Activated naive CD4-positive, alpha-beta T cell treated with anti-CD3 and anti-CD28 coated beads, Interleukin-2, amount 50 U/mL, for 72 hours (primary cell): Measurements from ENCODE around the gene SARNP. TPM values are rescaled to one million over a fixed set of nuclear protein-coding genes. Genes with fewer than 3 reads are reported as not detected.

Experiments
- ATAC-seq, 2 donors: fragments of 150-1000 bp; cut with Tn5 transposase; 2 replicates each; pipeline ENCODE4 v1.10.0; 2021; ENCODE audit warnings: mild to moderate bottlenecking in 2 of 2, moderate library complexity in 2 of 2
- DNase-seq, 2 donors: peaks; one replicate each; pipeline ENCODE4 v3.0.0; 2021 to 2022; ENCODE audit warnings: low spot score in 2 of 2
- H3K27ac Mint-ChIP-seq, 2 donors: one replicate each; pipeline ENCODE4 v1.8.0; 2022; ENCODE audit warnings: mild to moderate bottlenecking in 2 of 2, mixed read lengths in 2 of 2
- H3K36me3 Mint-ChIP-seq, 2 donors: one replicate each; pipeline ENCODE4 v1.8.0; 2022; ENCODE audit warnings: mixed read lengths in 2 of 2
- H3K9me3 Mint-ChIP-seq, 2 donors: one replicate each; pipeline ENCODE4 v1.8.0; 2022; ENCODE audit warnings: mixed read lengths in 2 of 2
- total RNA-seq, 2 donors: library from RNA; stranded (reverse); gene quantifications; one replicate each; pipeline ENCODE4 v1.2.3, GENCODE V29; 2022

The SARNP gene
- total RNA-seq, 2 donors from 2014 or later: 95.0 to 101 TPM

DNA sequence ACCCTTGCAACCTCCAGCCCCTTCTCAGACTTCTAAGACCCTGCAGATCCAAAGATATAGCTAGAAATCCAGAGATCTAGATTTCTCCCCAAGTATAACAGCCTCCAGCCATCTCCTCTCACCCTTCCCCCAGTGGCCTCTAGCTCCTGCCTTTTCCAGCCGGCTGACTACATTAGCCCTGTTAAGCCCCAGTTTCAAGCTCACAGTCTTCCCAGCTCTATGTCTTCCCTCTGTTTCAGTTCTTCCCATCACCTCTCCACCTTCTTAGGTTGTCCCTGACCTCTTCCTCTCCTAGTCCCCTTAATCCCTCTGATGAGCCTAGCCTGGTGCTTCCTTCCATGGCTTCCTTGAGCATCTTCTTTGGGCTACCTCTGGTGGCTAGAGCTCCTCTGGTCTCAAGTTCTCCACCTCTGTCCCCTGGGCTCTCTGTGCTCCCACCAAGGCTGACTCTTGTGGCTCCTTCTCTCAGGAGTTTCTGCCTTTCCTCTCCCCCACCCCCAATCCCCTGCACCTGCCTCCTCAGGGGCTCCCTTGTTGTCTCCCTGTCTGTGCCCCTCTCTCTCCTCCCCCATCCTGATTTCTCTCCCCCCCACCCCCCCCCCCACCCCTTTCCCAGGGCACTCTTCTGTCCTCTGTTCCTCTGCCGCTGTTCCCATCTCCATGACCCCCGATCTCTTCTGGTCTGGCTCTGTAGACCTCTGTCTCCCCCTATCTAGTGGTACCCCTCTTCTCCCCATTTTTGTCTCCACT is 75.4 kb downstream of the SARNP start:
- Mint-ChIP-seq H3K9me3 (no peaks in the 10 kb centered on the region), H3K36me3 (no peaks in the 10 kb centered on the region), H3K27ac (peak overlapping the region; percentile 18 to 51)
- DNase-seq (no peak), ATAC-seq (no peak)

DNA sequence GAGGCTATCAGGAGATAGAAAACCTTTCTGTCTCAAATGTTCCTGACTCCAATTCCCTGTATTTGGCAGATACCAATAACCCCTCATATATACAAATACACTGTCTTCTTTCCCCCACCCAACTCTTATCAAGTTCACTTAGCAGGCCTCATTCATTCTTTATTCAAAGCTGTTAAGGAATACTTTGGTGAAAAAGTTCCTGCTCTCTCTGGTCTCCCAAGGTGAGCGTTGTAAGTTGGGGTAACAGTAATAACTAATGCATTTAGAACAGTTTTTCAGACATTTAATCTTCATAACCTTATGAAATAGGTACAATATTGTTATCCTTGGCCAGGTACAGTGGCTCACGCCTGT is 78.5 kb downstream of the SARNP start:
- Mint-ChIP-seq H3K9me3 (no peaks in the 10 kb centered on the region), H3K36me3 (no peaks in the 10 kb centered on the region), H3K27ac (no peak overlapping the region)
- DNase-seq (no peak), ATAC-seq (no peak)

GRCh38 chr12:55738123-55739024 is 79.2 kb downstream of the SARNP start:
- Mint-ChIP-seq H3K27ac (peak overlapping the region; percentile 79 to 86), H3K36me3 (no peaks in the 10 kb centered on the region), H3K9me3 (no peaks in the 10 kb centered on the region)
- peak; percentile 51 to 83 for ATAC-seq
- peak in 1 of 2 donors; percentile 93 for DNase-seq

DNA sequence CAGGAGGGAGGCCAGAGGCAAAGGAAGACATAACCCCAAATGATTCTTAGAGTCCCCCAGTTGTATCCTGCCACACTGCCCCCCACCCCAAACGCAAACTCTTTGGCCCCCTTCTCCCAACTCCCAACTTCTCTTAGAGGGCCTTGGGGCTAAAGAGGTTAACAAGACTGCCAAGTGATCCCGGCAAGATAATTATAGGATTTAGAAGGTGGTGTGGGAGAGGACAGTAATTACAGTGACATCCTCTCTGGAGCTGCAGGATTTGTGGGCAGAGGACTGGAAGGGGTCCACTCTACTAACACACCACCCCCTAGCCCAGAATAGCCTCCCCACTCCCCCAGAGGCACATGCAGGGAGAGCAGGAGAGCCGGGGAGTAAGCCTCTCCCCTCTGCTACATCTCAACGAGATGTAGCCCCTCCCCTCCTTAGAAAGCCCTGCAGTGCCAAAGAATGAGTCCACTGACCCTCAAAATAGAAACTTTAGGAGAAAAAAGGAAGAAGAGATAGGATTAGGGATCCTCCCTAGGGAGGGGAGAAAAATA is 79.9 kb downstream of the SARNP start:
- H3K27ac Mint-ChIP-seq: peak overlapping the region; percentile 79 to 86
- no peaks in the 10 kb centered on the region for H3K36me3 Mint-ChIP-seq
- no peak for DNase-seq
- peak in 1 of 2 donors; percentile 19 for ATAC-seq
- no peaks in the 10 kb centered on the region for H3K9me3 Mint-ChIP-seq

GRCh38 chr12:55736780-55737580 is 80.5 kb downstream of the SARNP start:
- ATAC-seq: peak; percentile 55 to 70
- peak overlapping the region in 1 of 2 donors; percentile 10 for H3K27ac Mint-ChIP-seq

DNA sequence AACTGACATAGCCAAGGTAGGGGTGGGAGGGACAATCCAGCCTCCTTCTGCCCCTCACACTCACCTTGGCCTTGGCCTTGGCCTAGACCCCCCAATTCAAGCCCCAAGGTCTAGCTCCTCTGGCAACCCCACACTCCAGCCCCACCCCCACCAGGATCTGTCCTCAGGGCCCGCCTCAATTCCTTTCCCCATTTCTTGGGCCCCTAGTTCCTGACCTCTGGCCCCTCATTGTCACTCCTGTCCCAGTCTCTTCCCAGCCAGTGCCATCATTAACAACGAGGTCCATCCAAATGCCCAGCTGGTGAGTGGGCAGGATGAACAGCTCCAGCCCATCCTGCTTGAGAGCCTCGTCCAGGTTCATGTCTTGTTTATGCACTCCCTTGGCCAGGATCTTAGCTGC is 81.4 kb downstream of the SARNP start:
- ATAC-seq (no peak), DNase-seq (no peak)
- no peak overlapping the region for H3K27ac Mint-ChIP-seq
- no peaks in the 10 kb centered on the region for H3K36me3 Mint-ChIP-seq
- H3K9me3 Mint-ChIP-seq: no peaks in the 10 kb centered on the region

More at GRCh38 chr12:55736780-55737580, 80.5 kb downstream of the SARNP start:
- DNase-seq: peak in 1 of 2 donors; percentile 66
- Mint-ChIP-seq H3K36me3 (no peaks in the 10 kb centered on the region), H3K9me3 (no peaks in the 10 kb centered on the region)

GRCh38 chr12:55734595-55734994 is 82.9 kb downstream of the SARNP start:
- DNase-seq (no peak), ATAC-seq (no peak)
- peak overlapping the region in 1 of 2 donors; percentile 63 for H3K27ac Mint-ChIP-seq
- no peaks in the 10 kb centered on the region for H3K9me3 Mint-ChIP-seq
- H3K36me3 Mint-ChIP-seq: peaks cover 0 to 7% of the 10 kb centered on the region in 2 donors

DNA sequence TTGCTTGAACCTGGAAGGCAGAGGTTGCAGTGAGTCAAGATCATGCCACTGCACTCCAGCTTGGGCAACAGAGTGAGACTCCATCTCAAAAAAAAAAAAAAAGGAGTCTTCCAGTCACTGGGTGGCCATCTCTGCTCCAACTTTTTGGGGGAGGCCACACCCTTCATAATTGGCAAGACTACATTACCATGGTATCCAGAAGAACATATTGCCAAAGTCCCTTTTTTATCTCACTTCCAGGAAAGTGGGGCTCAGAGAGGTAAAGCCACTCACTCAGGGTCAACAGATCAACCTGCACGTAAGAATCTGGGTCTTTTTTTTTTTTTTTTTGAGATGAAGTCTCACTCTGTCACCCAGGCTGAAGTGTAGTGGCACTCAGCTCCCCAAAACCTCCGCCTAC is 83.7 kb downstream of the SARNP start:
- peaks cover 0 to 9% of the 10 kb centered on the region in 2 donors for H3K36me3 Mint-ChIP-seq
- H3K9me3 Mint-ChIP-seq: no peaks in the 10 kb centered on the region
- no peak overlapping the region for H3K27ac Mint-ChIP-seq
- ATAC-seq: no peak
- DNase-seq: no peak

DNA sequence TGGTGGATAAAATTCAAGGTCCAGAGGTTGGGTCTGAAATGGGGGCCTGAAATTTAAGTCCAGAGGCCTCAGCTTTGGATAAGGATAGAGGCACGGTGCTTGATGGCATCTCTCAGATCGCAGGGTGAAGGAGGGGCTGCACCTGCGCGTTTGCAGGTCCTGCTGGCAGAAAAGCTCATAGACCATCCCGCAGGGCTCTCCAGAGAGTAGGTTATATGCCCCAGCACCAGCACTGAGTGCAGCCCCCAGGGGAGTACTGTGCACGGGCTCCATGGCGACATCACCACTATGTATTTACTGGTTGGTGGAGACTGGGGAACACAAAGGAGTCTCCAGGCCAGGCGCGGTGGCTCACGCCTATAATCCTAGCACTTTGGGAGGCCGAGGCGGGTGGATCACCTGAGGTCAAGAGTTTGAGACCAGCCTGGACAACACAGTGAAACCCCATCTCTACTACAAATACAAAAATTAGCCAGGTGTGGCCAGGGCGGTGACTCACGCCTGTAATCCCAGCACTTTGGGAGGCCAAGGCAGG is 84.4 kb downstream of the SARNP start:
- DNase-seq (peak in 1 of 2 donors; percentile 53), ATAC-seq (no peak)
- Mint-ChIP-seq H3K36me3 (peaks cover 0 to 9% of the 10 kb centered on the region in 2 donors), H3K27ac (no peak overlapping the region), H3K9me3 (no peaks in the 10 kb centered on the region)

GRCh38 chr12:55732288-55732687 is 85.2 kb downstream of the SARNP start:
- H3K36me3 Mint-ChIP-seq: peaks cover 0 to 9% of the 10 kb centered on the region in 2 donors
- peak in 1 of 2 donors; percentile 51 for DNase-seq
- H3K9me3 Mint-ChIP-seq: no peaks in the 10 kb centered on the region
- no peak for ATAC-seq
- peak overlapping the region in 1 of 2 donors; percentile 49 for H3K27ac Mint-ChIP-seq

DNA sequence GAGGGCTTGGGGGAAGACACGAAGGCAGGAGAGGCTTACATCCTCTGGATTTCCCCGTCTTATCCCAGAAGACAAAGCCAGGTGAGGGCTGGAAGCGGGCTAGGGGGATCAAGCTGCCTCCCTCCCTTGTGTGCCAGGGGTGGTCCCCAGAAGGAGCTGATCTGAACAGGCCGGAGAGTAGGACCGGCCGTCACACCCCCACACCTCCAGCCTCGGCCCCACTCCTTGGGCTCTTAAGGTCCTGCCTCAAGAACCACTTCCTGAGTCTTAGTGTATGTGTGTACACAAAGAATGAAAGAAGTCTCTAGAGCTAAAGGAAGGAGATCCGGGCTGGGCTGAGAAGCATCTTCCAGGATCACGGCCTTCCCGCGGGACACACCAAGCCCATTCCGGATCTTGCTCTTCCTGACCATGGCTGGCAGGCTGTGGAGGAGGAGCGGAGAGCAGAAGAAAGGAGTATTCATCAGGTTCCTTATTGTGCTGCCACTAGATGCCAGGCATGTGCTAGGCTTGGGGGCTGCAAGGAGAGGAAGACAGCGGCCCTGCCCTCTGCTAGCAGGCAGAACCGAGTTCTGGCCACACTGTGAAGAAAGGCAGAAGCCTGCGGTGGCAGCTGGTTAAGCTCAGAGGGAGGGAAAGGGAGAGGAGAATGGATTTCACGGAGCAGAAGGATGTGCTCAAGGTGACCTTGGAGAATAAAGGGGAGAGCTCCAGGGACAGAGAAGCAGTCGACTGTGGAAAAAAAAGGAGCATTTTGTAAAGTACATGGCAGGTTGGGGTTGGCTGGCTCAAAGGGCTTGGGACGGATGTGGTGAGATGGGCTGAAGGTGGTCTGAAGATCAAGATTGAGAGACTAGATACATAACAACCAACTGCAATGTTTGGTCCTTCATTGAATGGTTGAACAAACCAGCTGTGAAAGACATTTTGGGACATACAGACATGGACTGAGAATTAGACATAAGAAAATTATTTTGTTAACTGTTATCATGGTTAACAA is 87.4 kb downstream of the SARNP start:
- Mint-ChIP-seq H3K9me3 (no peaks in the 10 kb centered on the region), H3K27ac (peak overlapping the region; percentile 79 to 93), H3K36me3 (peaks cover 0 to 9% of the 10 kb centered on the region in 2 donors)
- ATAC-seq (peak; percentile 47 to 54), DNase-seq (no peak)

- ATAC-seq (peak; percentile 75 to 80), DNase-seq (peak; percentile 69 to 89)
- H3K27ac Mint-ChIP-seq: peak within 1 kb of the TSS; percentile 79 to 93
- no peaks in the 10 kb centered on the region for H3K9me3 Mint-ChIP-seq
- peaks cover 0 to 9% of the 10 kb centered on the region in 2 donors for H3K36me3 Mint-ChIP-seq
Observed at GRCh38 chr12:55728939-55729818, 88.3 kb downstream of the SARNP start, which contains the start of gene CD63. Gene CD63 (minus strand): TSS chr12:55729009. CDS start chr12:55728341, 668 bp downstream.

DNA sequence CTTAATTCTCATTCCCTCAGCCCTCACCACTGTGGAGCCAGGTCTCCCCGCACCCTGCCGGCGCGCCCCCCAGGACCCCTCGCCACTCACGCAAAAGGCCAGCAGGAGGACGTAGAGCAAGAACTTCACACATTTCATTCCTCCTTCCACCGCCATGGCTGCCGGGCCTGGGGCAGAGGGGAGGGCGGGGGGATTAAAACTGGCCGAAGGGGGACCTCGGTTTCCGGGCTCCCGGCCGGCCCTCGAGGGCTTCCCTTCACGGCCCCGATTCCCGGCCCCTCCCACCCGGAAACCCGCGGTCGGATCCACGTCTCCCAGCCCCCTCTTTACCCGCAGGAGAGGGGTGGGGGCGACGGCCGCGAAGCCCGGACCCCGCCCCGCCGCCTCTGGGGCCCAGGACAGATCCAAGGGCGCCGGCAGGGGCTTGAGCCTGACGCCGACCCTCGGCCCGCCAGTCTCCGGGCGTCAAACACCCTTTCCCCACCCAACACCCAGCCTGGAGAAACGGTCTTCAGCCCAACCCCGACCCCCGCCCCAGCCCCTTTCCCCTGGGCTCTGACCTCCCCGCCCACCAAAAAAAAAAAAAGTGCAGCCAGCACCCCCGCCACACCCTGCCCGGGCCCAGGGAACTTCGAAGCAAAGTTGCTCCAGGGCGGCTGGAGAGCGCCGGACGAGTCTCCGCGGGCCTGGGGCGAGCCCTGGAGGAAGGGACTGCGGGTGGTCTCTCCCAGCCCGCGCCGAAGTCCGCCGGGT is 89.2 kb downstream of the SARNP start:
- H3K27ac Mint-ChIP-seq: peak overlapping the region; percentile 14 to 79
- no peak for DNase-seq
- H3K36me3 Mint-ChIP-seq: peaks cover 0 to 9% of the 10 kb centered on the region in 2 donors

More for the DNA sequence above, 89.2 kb downstream of the SARNP start:
- no peak for ATAC-seq
- H3K9me3 Mint-ChIP-seq: no peaks in the 10 kb centered on the region
